Duodenal mucosa (tissue), 2 donors: Measurements from ENCODE around the gene LIPG.
"Not testable (repeated sequence)": the region's sequence is repeated elsewhere in the genome, so short reads cannot be mapped to it uniquely, and the experiment has no call there.

Experiments used
- H3K27ac ChIP-seq: one replicate; pipeline ENCODE4 v1.7.0; 2013; ENCODE audit warnings: low read depth, low read length
- H3K27me3 ChIP-seq, 2 donors: one replicate each; pipeline ENCODE4 v1.7.0; 2013; ENCODE audit warnings: low read length in 2 of 2, control low read depth in 1 of 2; ENCODE audit not compliant: insufficient read depth in 2 of 2, control insufficient read depth in 1 of 2
- H3K36me3 ChIP-seq, 2 donors: one replicate each; pipeline ENCODE4 v1.7.0; 2013; ENCODE audit warnings: low read length in 2 of 2, control low read depth in 1 of 2; ENCODE audit not compliant: insufficient read depth in 2 of 2, control insufficient read depth in 1 of 2
- H3K4me1 ChIP-seq, 2 donors: one replicate each; pipeline ENCODE4 v1.7.0; 2013; ENCODE audit warnings: low read length in 2 of 2, control low read depth in 1 of 2; ENCODE audit not compliant: insufficient read depth in 2 of 2, control insufficient read depth in 1 of 2
- H3K4me3 ChIP-seq, 2 donors: one replicate each; pipeline ENCODE4 v1.7.0; 2013; ENCODE audit warnings: low read length in 2 of 2, low read depth in 1 of 2
- H3K9ac ChIP-seq, 2 donors: one replicate each; pipeline ENCODE4 v1.7.0; 2013; ENCODE audit warnings: low read length in 2 of 2, low read depth in 1 of 2
- H3K9me3 ChIP-seq, 2 donors: one replicate each; pipeline ENCODE4 v1.7.0; 2013; ENCODE audit warnings: low read length in 2 of 2, control low read depth in 1 of 2; ENCODE audit not compliant: control insufficient read depth in 1 of 2

Gene LIPG

DNA sequence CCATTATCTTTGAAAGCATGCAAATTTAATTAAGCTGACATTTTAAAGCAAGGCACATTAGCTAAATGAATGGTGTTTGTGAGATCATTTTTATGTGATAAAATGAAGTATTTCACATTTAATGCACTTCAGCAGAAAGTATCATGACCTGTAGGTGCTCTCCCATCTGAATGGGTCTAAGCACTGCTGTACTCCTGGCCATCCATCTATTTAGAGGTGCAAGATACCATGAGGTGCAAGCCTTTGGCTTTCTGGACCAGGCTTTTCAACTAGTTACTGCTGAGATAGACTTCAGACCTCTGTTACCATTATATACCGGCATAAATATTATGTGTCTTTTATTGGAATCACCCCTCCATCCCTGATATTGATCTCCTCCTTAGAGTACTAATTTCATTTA lies 15.6 kb upstream of the LIPG start:
- no peak overlapping the region for H3K9ac ChIP-seq
- H3K4me1 ChIP-seq: no peaks in the 10 kb centered on the region
- H3K9me3 ChIP-seq: no peaks in the 10 kb centered on the region
- H3K27ac ChIP-seq: no peak overlapping the region
- no peak overlapping the region for H3K4me3 ChIP-seq
- no peaks in the 10 kb centered on the region for H3K27me3 ChIP-seq
- no peaks in the 10 kb centered on the region for H3K36me3 ChIP-seq

DNA sequence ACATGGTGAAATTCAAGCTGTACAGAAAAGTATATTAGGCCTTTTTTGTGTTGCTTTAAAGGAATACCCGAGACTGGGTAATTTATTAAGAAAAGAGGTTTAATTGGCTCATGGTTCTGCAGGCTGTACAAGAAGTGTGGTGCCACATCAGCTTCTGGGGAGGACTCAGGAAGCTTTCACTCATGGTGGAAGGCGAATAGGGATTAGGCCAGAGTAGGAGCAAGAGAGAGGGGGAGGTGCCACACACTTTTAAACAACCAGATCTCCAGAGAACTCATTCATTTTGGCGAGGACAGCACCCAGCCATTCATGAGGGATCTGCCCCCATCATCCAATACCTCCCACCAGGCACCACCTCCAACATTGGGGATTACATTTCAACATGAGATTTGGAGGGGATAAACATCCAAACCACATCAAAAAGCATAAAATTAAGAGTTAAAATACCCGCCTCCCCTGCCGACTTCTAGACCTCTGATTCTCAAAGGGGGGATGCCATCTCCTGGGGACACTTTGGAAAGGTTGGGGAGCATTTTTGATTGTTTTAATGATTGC lies 15.1 kb upstream of the LIPG start:
- H3K4me1 ChIP-seq: no peaks in the 10 kb centered on the region
- no peaks in the 10 kb centered on the region for H3K27me3 ChIP-seq
- no peaks in the 10 kb centered on the region for H3K9me3 ChIP-seq
- no peak overlapping the region for H3K27ac ChIP-seq
- H3K36me3 ChIP-seq: no peaks in the 10 kb centered on the region
- H3K4me3 ChIP-seq: no peak overlapping the region
- no peak overlapping the region for H3K9ac ChIP-seq

GRCh38 chr18:49547701-49548100 lies 14.2 kb upstream of the LIPG start:
- no peak overlapping the region for H3K4me3 ChIP-seq
- H3K27ac ChIP-seq: no peak overlapping the region
- no peaks in the 10 kb centered on the region for H3K9me3 ChIP-seq
- H3K9ac ChIP-seq: no peak overlapping the region
- H3K27me3 ChIP-seq: no peaks in the 10 kb centered on the region
- no peaks in the 10 kb centered on the region for H3K36me3 ChIP-seq
- H3K4me1 ChIP-seq: no peaks in the 10 kb centered on the region

- H3K27me3 ChIP-seq: no peaks in the 10 kb centered on the region
- H3K27ac ChIP-seq: no peak overlapping the region
- no peak overlapping the region for H3K4me3 ChIP-seq
- H3K9me3 ChIP-seq: no peaks in the 10 kb centered on the region
- H3K4me1 ChIP-seq: no peaks in the 10 kb centered on the region
- no peak overlapping the region for H3K9ac ChIP-seq
- H3K36me3 ChIP-seq: no peaks in the 10 kb centered on the region
Observed at GRCh38 chr18:49548229-49548636, 13.6 kb upstream of the LIPG start.

GRCh38 chr18:49550621-49551339 lies 11.1 kb upstream of the LIPG start:
- H3K9me3 ChIP-seq: no peaks in the 10 kb centered on the region
- no peak overlapping the region for H3K27ac ChIP-seq
- no peaks in the 10 kb centered on the region for H3K4me1 ChIP-seq
- no peaks in the 10 kb centered on the region for H3K27me3 ChIP-seq
- H3K4me3 ChIP-seq: no peak overlapping the region
- no peak overlapping the region for H3K9ac ChIP-seq
- no peaks in the 10 kb centered on the region for H3K36me3 ChIP-seq

DNA sequence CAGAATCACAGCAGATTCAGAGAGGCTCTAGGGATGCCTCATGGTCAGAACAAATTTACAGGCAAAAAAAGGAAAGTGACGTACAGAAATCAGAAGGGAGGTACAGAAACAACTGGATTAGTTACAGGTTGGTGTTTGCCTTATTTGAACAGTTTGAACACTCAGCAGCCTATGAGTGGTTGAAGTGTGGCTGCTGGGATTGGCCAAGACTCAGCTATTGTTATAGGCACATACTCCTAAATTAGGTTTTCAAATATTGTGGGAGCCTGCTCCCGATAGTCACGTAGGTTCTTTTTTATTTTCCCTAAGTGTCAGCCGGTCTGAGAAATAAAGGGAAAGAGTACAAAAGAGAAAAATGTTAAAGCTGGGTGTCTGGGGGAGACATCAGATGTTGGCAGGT lies 8.9 kb upstream of the LIPG start:
- Histone ChIP-seq H3K4me3 (no peak overlapping the region), H3K27ac (no peak overlapping the region), H3K4me1 (no peaks in the 10 kb centered on the region), H3K36me3 (no peaks in the 10 kb centered on the region), H3K27me3 (no peaks in the 10 kb centered on the region), H3K9ac (no peak overlapping the region), H3K9me3 (no peaks in the 10 kb centered on the region)

GRCh38 chr18:49555641-49556040 lies 6.2 kb upstream of the LIPG start:
- Histone ChIP-seq H3K4me1 (peaks cover 0 to 8% of the 10 kb centered on the region in 2 donors), H3K9me3 (no peaks in the 10 kb centered on the region), H3K27ac (no peak overlapping the region), H3K9ac (no peak overlapping the region), H3K4me3 (no peak overlapping the region), H3K27me3 (peaks cover 5 to 8% of the 10 kb centered on the region in 2 donors), H3K36me3 (no peaks in the 10 kb centered on the region)

DNA sequence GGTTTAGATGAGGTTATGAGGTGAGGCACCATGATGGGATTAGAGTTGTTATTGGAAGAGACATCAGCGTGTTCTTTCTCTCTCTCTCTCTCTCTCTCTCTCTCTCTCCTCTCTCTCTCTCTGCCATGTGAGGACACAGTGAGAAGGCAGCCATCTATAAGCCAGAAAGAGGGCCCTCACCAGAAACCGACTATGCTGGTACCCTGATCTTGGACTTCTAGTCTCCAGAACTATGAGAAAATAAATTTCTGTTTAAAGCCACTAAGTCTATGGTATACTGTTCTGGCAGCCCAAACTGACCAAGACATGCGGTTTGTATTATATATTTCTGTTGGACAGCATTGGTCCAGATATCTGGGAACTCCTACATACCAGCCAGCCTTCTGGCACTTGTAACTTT lies 3.5 kb upstream of the LIPG start:
- Histone ChIP-seq H3K27ac (no peak overlapping the region), H3K4me1 (peaks cover 1 to 24% of the 10 kb centered on the region in 2 donors), H3K27me3 (peaks cover 7 to 9% of the 10 kb centered on the region in 2 donors), H3K36me3 (no peaks in the 10 kb centered on the region), H3K9ac (no peak overlapping the region), H3K4me3 (no peak overlapping the region), H3K9me3 (no peaks in the 10 kb centered on the region)

- peaks cover 11 to 24% of the 10 kb centered on the region in 2 donors for H3K4me1 ChIP-seq
- not testable (repeated sequence) for H3K9ac ChIP-seq, H3K36me3 ChIP-seq, H3K4me3 ChIP-seq, H3K27ac ChIP-seq, H3K9me3 ChIP-seq
- peaks cover 7 to 14% of the 10 kb centered on the region in 2 donors for H3K27me3 ChIP-seq
Observed at GRCh38 chr18:49559326-49559931, 2.4 kb upstream of the LIPG start.

GRCh38 chr18:49560277-49560623 lies 1.6 kb upstream of the LIPG start:
- Histone ChIP-seq H3K36me3 (no peaks in the 10 kb centered on the region), H3K4me1 (peaks cover 19 to 26% of the 10 kb centered on the region in 2 donors), H3K27me3 (peaks cover 7 to 14% of the 10 kb centered on the region in 2 donors), H3K9me3 (no peaks in the 10 kb centered on the region), H3K9ac (peak overlapping the region; percentile 6 to 76), H3K27ac (no peak overlapping the region), H3K4me3 (peak overlapping the region; percentile 65 to 87)
